Heart left ventricle (tissue), 16 donors: ENCODE measurements around the gene DKC1. TPM values are rescaled to one million over a fixed set of nuclear protein-coding genes. Genes with fewer than 3 reads are reported as not detected.
A peak's percentile ranks its signal among the peaks of the same experiment; 100 is the strongest.

ENCODE experiments used
- ATAC-seq, 4 donors: fragments of 200-7000 bp; cut with Tn5 transposase; one replicate each; pipeline ENCODE4 v1.9.1; 2020 to 2022; ENCODE audit warnings: moderate library complexity in 4 of 4, mild to moderate bottlenecking in 3 of 4, moderate number of reproducible peaks in 1 of 4
- DNase-seq, 5 donors: peaks; one replicate each; pipeline ENCODE4 v3.0.0-alpha.2; 2020
- H3K27ac ChIP-seq, 12 donors: fragments of 200-600 bp; sonication (generic) in 4 of 12; one replicate each; pipeline versions ENCODE4 v1.5.0 to v1.8.0; 2016 to 2022; ENCODE audit warnings: mild to moderate bottlenecking in 2 of 12
- H3K27me3 ChIP-seq, 9 donors: fragments of 200-600 bp; sonication (generic) in 2 of 9; one replicate each; pipeline versions ENCODE4 v1.5.1 to v1.8.0; 2016 to 2022; ENCODE audit warnings: mild to moderate bottlenecking in 3 of 9
- H3K36me3 ChIP-seq, 9 donors: fragments of 200-600 bp; sonication (generic) in 2 of 9; one replicate each; pipeline versions ENCODE4 v1.5.0 to v1.8.0; 2018 to 2022; ENCODE audit warnings: mild to moderate bottlenecking in 2 of 9
- H3K4me1 ChIP-seq, 12 donors: fragments of 200-600 bp; sonication (generic) in 4 of 12; one replicate each; pipeline versions ENCODE4 v1.5.0 to v1.8.0; 2016 to 2022; ENCODE audit warnings: mild to moderate bottlenecking in 3 of 12
- H3K4me3 ChIP-seq, 12 donors: fragments of 200-600 bp; sonication (generic) in 4 of 12; one replicate each; pipeline versions ENCODE4 v1.5.0 to v1.8.0; 2017 to 2022; ENCODE audit warnings: mild to moderate bottlenecking in 9 of 12, moderate library complexity in 4 of 12
- H3K9me3 ChIP-seq, 12 donors: fragments of 200-600 bp; sonication (generic) in 4 of 12; one replicate each; pipeline versions ENCODE4 v1.5.0 to v1.8.0; 2016 to 2022; ENCODE audit warnings: mild to moderate bottlenecking in 1 of 12
- POLR2A ChIP-seq, 2 donors: fragments of 450-650 bp; IDR thresholded peaks; one replicate each; pipeline ENCODE4 v1.6.1; 2017; ENCODE audit warnings: antibody characterized with exemption in 2 of 2, mild to moderate bottlenecking in 2 of 2, moderate library complexity in 2 of 2
- WGBS, 4 donors: extraction: QIAGEN DNeasy Blood & Tissue Kit in 2 of 4; methylation state at CpG; one replicate each; pipeline versions ENCODE4 v1.1.5 to v1.1.7; 2013 to 2018; 5-methylcytosine and 5-hydroxymethylcytosine counted together
- intact Hi-C, 10 donors: fragments of 100-400 bp; cut with DNase I; formaldehyde crosslinking; loops; one replicate each; pipeline versions ENCODE4 v1.11.1 to v1.14.2; 2022
- polyA plus RNA-seq, 2 donors: library from polyadenylated mRNA; stranded (reverse); fragments of 200-250 nt; gene quantifications; one replicate each; pipeline ENCODE4 v1.2.3, GENCODE V29; 2013
- total RNA-seq, 9 donors: library from RNA; depleted of rRNA in 2 of 9; stranded (reverse); fragments of >200 nt in 2 of 9; fragmentation: NEBNext Ultra II Directional in 3 of 9; extraction: Animal tissue kit (Norgen Biotek cat#: 25700) in 3 of 9; gene quantifications; one replicate each; pipeline versions ENCODE4 v1.1.0 to v1.2.4, GENCODE V29; 2016 to 2023
- TF ChIP-seq, protein P1 (sequence below), 12 donors: fragments of 200-600 bp; sonication (generic) in 4 of 12; IDR thresholded peaks; one replicate each; pipeline versions ENCODE4 v1.5.0 to v1.8.0; 2018 to 2022; ENCODE audit warnings: antibody characterized with exemption in 12 of 12, mild to moderate bottlenecking in 5 of 12
- donor health status: ischemic (EF 13 %, LVEDD 7.1; RV severe dilation, severe dysfunction).
- donor health status: healthy with polysubstance abuse.
- donor health status: DM: no; HTN: yes; CAD: no.
- donor health status: DM: no; HTN: no; CAD: no.
- donor health status: ischemic (EF 25% LVEDD 6.9; RV normal size, moderate dysfunction).
- donor health status: ischemic (EF 25% LVEDD 5.7; RV mildly dilated, moderate dysfunction).
- donor health status: healthy.
- donor health status: DM: yes; HTN: yes; CAD: no.
- donor health status: ischemic (EF 35%, LVEDD 5.7; RV mildly dilated, moderate dysfunction).
- donor health status: nonischemic (EF 11% LVEDD 7.7; RV severe dilation, severe dysfunction).
- donor health status: DM: yes; HTN: yes; CAD: no.
- donor health status: PGD.
- donor health status: ischemic (EF 29% LVEDD 5.4; RV normal size, mild dysfunction).
- donor health status: nonischemic (EF 23%, LVEDD 6.1; RV moderate dilation, normal function).

The DKC1 gene
- total and polyA plus RNA-seq, 11 donors: 12.9 to 31.9 (median 23.6) TPM

DNA sequence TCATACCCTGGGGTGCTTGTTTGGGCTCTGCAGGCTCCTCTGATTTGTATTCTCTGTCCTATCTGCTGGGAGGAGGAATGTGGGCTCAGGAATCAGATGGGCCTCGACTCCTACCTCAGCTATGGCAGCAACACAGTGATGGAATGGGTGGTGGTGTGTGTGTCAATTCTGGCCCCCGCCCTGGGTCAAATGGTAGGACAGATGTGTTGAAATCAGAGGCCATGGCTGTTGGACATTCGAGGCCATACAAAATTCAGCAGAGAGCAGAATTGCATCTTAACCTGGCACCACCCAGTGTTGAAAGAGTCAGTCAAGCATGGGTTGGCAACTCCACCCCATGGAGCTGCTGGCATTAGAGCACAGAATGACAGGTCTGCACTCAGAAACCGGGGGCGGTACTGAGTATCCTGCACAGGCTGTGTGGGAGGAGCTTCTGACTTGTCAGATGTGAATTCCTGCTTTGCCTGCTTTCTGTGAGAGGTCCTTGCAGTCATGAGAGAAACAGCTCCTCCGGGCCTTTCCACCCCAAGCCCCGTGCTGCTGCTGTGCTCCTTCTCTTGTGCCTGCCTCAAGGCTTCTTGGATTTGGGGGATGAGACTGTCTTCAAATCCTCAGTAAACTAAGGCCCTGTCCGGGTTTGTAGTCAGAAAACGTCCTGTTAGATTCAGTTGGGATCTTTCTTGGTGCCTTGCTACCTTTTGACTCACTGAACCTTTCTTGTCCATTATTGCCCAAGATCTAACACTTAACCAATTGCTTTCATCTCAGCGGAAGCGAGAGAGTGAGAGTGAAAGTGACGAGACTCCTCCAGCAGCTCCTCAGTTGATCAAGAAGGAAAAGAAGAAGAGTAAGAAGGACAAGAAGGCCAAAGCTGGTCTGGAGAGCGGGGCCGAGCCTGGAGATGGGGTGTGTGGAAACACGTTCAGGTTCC, 13.0 kb downstream of the DKC1 start:
- DNase-seq (peak in 4 of 5 donors; percentile 22 to 48 (median 33)), ATAC-seq (peak in 3 of 4 donors; percentile 80 to 91 (median 86))
- Histone ChIP-seq H3K27me3 (peaks cover 0 to 6% (median 0%) of the 10 kb centered on the region in 9 donors), H3K36me3 (peaks cover 0 to 75% (median 57%) of the 10 kb centered on the region in 9 donors), H3K9me3 (peaks cover 0 to 6% (median 0%) of the 10 kb centered on the region in 12 donors), H3K4me1 (peaks cover 0 to 4% (median 0%) of the 10 kb centered on the region in 12 donors), H3K27ac (no peak overlapping the region), H3K4me3 (no peak overlapping the region)
- intact Hi-C loops: no loop called here
- 63 to 74% (median 71%) methylated on average over 15 of the region's 15 CpGs for WGBS, 4 donors
- TF ChIP-seq POLR2A (IDR thresholded peaks at IDR 0.05): no peak
- TF ChIP-seq, protein P1, sequence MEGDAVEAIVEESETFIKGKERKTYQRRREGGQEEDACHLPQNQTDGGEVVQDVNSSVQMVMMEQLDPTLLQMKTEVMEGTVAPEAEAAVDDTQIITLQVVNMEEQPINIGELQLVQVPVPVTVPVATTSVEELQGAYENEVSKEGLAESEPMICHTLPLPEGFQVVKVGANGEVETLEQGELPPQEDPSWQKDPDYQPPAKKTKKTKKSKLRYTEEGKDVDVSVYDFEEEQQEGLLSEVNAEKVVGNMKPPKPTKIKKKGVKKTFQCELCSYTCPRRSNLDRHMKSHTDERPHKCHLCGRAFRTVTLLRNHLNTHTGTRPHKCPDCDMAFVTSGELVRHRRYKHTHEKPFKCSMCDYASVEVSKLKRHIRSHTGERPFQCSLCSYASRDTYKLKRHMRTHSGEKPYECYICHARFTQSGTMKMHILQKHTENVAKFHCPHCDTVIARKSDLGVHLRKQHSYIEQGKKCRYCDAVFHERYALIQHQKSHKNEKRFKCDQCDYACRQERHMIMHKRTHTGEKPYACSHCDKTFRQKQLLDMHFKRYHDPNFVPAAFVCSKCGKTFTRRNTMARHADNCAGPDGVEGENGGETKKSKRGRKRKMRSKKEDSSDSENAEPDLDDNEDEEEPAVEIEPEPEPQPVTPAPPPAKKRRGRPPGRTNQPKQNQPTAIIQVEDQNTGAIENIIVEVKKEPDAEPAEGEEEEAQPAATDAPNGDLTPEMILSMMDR (IDR thresholded peaks at IDR 0.05): no peak

DNA sequence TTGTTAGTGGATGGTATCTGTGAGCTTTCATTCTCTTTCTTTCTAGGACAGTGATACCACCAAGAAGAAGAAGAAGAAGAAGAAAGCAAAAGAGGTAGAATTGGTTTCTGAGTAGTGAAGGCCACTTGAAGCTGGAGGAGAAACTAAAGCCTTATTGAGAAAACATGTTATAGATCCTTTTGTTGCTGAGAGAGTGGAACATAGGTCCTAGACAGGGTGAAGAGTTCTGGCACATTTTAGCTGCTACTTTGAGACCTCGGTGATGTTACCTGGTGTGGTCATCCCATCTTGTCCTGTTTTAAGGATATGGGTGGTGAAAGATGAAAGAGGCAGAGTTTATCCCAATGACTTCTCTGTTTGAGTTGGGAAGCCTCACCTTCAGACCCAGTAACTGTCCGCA, 14.1 kb downstream of the DKC1 start:
- H3K27ac ChIP-seq: no peak overlapping the region
- TF ChIP-seq, protein P1 (IDR thresholded peaks at IDR 0.05): no peak
- TF ChIP-seq POLR2A (IDR thresholded peaks at IDR 0.05): no peak
- 82 to 99% (median 92%) methylated on average over 2 of the region's 2 CpGs for WGBS, 4 donors
- intact Hi-C loops: no loop called here
- H3K27me3 ChIP-seq: peaks cover 0 to 6% (median 0%) of the 10 kb centered on the region in 9 donors
- DNase-seq: no peak
- no peak overlapping the region for H3K4me3 ChIP-seq
- H3K9me3 ChIP-seq: peaks cover 0 to 6% (median 0%) of the 10 kb centered on the region in 12 donors
- ATAC-seq: no peak
- H3K4me1 ChIP-seq: peaks cover 0 to 4% (median 0%) of the 10 kb centered on the region in 12 donors
- H3K36me3 ChIP-seq: peaks cover 0 to 65% (median 50%) of the 10 kb centered on the region in 9 donors

- Histone ChIP-seq H3K9me3 (no peaks in the 10 kb centered on the region), H3K27ac (no peak overlapping the region), H3K36me3 (peaks cover 0 to 48% (median 44%) of the 10 kb centered on the region in 9 donors), H3K4me1 (peaks cover 0 to 4% (median 0%) of the 10 kb centered on the region in 12 donors), H3K4me3 (no peak overlapping the region), H3K27me3 (peaks cover 0 to 6% (median 0%) of the 10 kb centered on the region in 9 donors)
- no peak for TF ChIP-seq POLR2A (IDR thresholded peaks at IDR 0.05)
- TF ChIP-seq, protein P1 (IDR thresholded peaks at IDR 0.05): no peak
- no peak for ATAC-seq
- DNase-seq: no peak
- intact Hi-C loops: no loop called here
- 84 to 95% (median 92%) methylated on average over 4 of the region's 4 CpGs for WGBS, 4 donors
These were observed 16.6 kb downstream of the DKC1 start for GRCh38 chrX:154779261-154779660.

- WGBS, 4 donors: 75 to 93% (median 86%) methylated on average over 9 of the region's 9 CpGs
- Histone ChIP-seq H3K27me3 (peaks cover 0 to 3% (median 0%) of the 10 kb centered on the region in 9 donors), H3K9me3 (no peaks in the 10 kb centered on the region), H3K4me3 (no peak overlapping the region), H3K27ac (no peak overlapping the region), H3K4me1 (no peaks in the 10 kb centered on the region), H3K36me3 (peaks cover 0 to 32% (median 27%) of the 10 kb centered on the region in 9 donors)
- intact Hi-C loops: no loop called here
- ATAC-seq (no peak), DNase-seq (no peak)
- TF ChIP-seq, protein P1 (IDR thresholded peaks at IDR 0.05): no peak
- TF ChIP-seq POLR2A (IDR thresholded peaks at IDR 0.05): no peak
These were observed 18.3 kb downstream of the DKC1 start for GRCh38 chrX:154780968-154781367.
